Activated T-cell treated with anti-CD3 and anti-CD28 coated beads, Interleukin-2, amount 50 U/mL, for 48 hours (primary cell): ENCODE results near the gene AKR1C3.

Source experiments
- DNase-seq, 2 experiments: peaks; one replicate each; pipeline ENCODE4 v3.0.0-alpha.2; 2020

AKR1C3 gene

DNA sequence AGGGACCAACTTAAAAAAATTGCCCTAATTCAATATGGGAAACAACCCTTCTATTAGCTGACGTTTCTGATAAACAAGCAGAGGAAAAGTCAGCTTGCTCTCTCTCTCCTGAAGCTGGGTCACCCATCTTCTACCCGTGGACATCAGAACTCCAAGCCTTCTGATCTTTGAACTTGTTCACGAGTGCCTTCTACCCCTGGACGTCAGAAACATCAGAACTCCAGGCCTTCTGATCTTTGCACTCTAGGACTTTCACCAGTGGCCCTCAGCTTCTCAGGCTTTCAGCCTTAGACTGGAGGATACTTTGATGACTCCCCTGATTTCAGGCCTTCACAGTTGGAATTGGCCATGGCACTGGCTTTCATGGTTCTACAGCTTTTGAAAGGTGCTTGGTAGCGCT, 48.9 kb downstream of the AKR1C3 start:
- DNase-seq, result no peak

DNA sequence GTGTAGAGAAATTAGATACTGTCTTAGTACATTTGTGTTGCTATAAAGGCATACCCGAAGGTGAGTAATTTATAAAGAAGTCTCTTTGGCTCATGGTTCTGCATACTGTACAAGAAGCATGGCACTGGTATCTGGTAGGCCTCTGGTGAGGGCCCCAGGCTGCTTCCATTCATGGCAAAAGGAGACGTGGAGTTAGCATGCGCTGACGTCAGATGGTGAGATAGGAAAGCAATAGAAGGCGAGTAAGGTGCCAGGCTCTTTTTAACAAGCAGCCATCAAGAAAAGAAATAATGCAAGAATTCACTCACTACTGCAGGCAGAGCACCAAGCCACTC, 52.7 kb downstream of the AKR1C3 start:
- DNase-seq, result no peak

DNA sequence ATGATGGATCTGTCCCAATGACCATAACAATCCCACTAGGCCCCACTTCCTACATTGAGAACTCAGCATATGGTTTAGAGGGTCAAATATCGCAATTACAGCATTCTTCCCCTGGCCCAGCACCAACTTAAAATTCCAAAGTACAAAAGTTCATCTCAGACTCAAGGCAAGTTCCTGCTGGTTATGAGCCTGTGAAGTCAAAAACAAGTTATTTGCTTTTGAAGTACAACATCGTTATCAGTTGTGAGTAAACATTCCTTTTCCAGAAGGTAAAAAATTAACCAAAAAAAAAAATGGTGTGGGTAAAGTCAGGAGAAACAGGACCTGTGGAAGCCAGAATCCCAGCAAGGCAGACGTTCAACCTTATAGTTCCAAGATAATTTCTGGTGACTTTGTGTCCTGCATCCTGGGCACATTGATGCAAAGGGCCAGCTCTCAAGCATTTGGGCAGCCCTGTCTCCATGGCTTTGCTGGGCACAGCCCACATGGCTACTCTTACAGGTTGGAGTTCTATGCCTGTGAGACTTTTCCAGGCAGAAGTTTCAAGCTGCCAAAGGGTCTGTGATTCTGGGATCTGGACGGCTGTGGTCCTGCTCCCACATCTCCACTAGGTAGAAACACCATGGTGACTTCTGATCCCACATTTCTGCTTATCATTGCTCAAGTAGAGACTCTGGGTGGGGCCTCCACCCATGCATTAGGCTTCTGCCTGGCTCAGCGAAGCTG, 53.2 kb downstream of the AKR1C3 start:
- DNase-seq, result no peak

DNA sequence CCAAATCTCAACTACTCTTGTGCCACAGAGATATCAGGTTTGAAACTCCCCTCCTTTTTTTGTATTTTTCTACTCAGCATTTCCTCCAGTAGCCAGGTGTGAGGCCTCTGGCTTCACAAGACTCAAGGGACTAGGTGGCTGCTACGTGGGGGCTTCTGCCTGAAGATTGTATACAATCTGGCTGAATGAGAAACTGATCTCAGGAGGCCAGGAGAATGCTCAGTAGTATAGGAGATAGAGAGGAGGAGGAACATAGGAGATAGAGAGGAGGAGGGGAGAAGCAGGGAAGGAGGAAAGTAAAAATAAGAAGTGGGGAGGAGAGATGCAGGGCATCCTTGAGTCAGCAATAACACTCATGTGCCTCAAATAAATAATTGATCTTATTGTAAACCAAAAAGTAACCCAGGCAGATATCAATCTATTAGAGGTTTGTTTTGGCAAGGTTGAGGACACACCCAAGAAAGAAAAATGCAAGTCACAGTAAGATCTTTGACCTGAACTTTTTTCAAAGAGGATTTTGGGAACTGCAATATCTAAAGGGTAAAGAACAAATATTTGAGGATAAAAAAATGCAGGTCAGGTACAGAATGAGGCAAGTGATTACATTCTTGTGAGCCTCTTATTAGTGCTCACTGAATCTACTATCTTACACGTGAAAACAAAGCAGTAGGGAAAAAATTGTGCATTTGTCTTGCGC, 53.9 kb downstream of the AKR1C3 start:
- DNase-seq, result no peak

DNA sequence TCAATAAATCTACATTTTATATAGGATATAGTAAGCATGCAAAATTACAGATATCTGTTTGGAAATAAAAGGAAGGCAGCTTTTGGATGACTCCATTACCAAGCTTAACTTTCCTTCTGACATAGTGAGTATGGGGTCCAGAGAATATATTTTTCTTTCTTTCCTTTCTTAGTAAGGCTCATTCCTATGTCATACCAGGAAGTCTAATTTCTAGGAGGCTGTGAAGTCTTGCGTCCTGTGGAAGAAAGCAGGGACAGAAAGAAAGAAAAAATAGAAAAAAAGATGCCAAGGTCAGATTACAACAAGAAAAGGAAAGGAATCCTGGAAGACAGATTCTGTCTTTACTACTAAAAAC, 54.4 kb downstream of the AKR1C3 start:
- no peak for DNase-seq

DNA sequence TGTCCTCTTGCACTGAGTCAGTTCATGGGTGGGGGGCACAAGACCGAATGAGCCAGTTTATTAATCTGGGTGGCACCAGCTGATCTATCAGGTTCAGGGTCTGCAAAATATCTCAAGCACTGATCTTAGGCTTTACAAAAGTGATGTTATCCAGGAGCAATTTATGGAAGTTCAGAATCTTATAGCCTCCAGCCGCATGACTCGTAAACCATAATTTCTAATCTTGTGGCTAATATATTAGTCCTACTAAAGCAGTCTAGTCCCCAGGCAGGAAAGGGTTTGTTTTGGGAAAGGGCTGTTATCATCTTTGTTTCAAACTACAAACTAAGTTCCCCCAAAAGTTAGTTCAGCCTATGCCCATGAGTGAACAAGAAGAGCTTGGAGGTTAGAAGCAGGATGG, 56.9 kb downstream of the AKR1C3 start:
- no peak for DNase-seq

DNA sequence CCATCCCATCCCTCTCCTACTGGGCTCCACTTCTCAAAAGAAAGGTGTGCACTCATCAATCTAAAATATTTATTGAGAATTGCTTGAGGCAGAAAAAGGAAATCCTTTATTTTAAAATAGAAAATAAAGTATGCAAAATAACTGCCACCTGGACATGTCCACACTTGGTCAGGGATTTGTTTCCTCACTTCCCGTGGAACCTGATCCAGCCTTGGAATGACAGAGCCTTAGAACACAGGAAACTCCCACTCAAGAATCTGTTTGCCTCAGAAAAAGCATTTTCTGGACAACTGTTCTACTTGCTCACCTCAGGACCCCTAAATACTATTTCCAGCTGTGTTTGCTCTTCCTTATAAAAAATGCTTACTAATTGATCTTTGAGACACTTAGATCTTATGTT, 61.7 kb downstream of the AKR1C3 start:
- DNase-seq, result no peak
